PC-3 (cell line): ENCODE results near the gene ZNRF2.

Experiments
- EZH2 ChIP-seq: fragments of 300-600 bp; sonication (generic); IDR thresholded peaks from one replicate; pipeline ENCODE4 v1.6.1; 2017; ENCODE audit warnings: antibody characterized with exemption, mild to moderate bottlenecking, low read length; ENCODE audit not compliant: unreplicated experiment
- EZH2phosphoT487 ChIP-seq: fragments of 300-600 bp; sonication (generic); IDR thresholded peaks from 2 replicates; pipeline ENCODE4 v1.6.1; 2018; ENCODE audit warnings: mild to moderate bottlenecking, antibody characterized with exemption, low read length, borderline replicate concordance
- TF ChIP-seq, protein P1 (sequence below): fragments of 300-600 bp; sonication (generic); conservative IDR thresholded peaks from 2 replicates; pipeline ENCODE4 v1.5.1; 2017; ENCODE audit warnings: antibody characterized with exemption, low read depth, mild to moderate bottlenecking, low read length

DNA sequence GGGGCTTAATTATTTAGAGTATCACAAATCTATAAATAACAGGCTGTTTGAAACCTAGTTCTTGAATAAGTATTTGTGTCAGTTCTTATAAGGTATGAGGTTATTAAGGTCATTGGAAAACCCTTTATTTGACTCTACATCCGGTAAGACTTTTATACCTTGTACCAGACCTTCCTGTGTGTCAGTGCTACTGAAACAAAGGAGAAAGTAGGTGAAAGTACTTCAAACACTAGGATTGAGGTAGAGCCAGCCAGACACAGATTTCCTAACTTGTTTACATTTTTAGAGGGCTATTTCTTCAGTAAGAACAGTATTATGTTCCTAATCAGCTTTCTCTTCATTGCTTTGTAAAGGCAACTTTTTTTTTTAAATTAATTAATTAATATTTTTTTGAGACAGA is 93.9 kb downstream of the ZNRF2 start:
- TF ChIP-seq EZH2 (no peak), EZH2phosphoT487 (no peak)
- TF ChIP-seq, protein P1, sequence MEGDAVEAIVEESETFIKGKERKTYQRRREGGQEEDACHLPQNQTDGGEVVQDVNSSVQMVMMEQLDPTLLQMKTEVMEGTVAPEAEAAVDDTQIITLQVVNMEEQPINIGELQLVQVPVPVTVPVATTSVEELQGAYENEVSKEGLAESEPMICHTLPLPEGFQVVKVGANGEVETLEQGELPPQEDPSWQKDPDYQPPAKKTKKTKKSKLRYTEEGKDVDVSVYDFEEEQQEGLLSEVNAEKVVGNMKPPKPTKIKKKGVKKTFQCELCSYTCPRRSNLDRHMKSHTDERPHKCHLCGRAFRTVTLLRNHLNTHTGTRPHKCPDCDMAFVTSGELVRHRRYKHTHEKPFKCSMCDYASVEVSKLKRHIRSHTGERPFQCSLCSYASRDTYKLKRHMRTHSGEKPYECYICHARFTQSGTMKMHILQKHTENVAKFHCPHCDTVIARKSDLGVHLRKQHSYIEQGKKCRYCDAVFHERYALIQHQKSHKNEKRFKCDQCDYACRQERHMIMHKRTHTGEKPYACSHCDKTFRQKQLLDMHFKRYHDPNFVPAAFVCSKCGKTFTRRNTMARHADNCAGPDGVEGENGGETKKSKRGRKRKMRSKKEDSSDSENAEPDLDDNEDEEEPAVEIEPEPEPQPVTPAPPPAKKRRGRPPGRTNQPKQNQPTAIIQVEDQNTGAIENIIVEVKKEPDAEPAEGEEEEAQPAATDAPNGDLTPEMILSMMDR: no peak
